WTC11 (cell line): Measurements from ENCODE around the gene FOXJ3. TPM values are rescaled to one million over a fixed set of nuclear protein-coding genes. Genes with fewer than 3 reads are reported as not detected.
A peak's percentile ranks its signal among the peaks of the same experiment; 100 is the strongest.

Source experiments
- ATAC-seq: fragments of 200-7000 bp; cut with Tn5 transposase; 2 replicates; pipeline ENCODE4 v1.10.0; 2021; ENCODE audit warnings: mild to moderate bottlenecking, moderate library complexity
- CTCF ChIA-PET: fragments of 300-600 bp; sonication (Branson Sonifier 250); formaldehyde crosslinking; loops from one replicate; lab custom pipeline; 2021; ENCODE audit warnings: antibody characterized with exemption; lab: Charles Lee
- POLR2A ChIA-PET: fragments of 350-600 bp; sonication (Branson Sonifier 250); formaldehyde crosslinking; loops from one replicate; lab custom pipeline; 2021; ENCODE audit warnings: antibody characterized with exemption; lab: Charles Lee
- DNase-seq: peaks from one replicate; pipeline ENCODE4 v3.0.0; 2021; ENCODE audit warnings: low spot score
- H3K27ac Mint-ChIP-seq: 2 replicates; pipeline ENCODE4 v1.8.0; 2021; ENCODE audit warnings: mixed read lengths
- H3K27me3 Mint-ChIP-seq: 2 replicates; pipeline ENCODE4 v1.8.0; 2021; ENCODE audit warnings: low read depth, mild to moderate bottlenecking, moderate library complexity, mixed read lengths
- H3K36me3 Mint-ChIP-seq: 2 replicates; pipeline ENCODE4 v1.8.0; 2021; ENCODE audit warnings: mixed read lengths
- H3K4me1 Mint-ChIP-seq: 2 replicates; pipeline ENCODE4 v1.8.0; 2022; ENCODE audit warnings: mixed read lengths
- H3K4me3 Mint-ChIP-seq: 2 replicates; pipeline ENCODE4 v1.8.0; 2021; ENCODE audit warnings: mild to moderate bottlenecking, moderate library complexity, mixed read lengths
- H3K9me3 Mint-ChIP-seq: 2 replicates; pipeline ENCODE4 v1.8.0; 2021; ENCODE audit warnings: mixed read lengths
- ATF1 ChIP-seq: sonication (generic); formaldehyde crosslinking; IDR thresholded peaks from 2 replicates; pipeline ENCODE4 v1.8.1; 2023; ENCODE audit warnings: mild to moderate bottlenecking, moderate library complexity, missing genetic modification reagents
- CBFB ChIP-seq: sonication (generic); formaldehyde crosslinking; IDR thresholded peaks from 2 replicates; pipeline ENCODE4 v1.8.1; 2022; ENCODE audit warnings: mild to moderate bottlenecking, low read depth, missing genetic modification reagents
- EMX1 ChIP-seq: fragments of 250-450 bp; sonication (Bioruptor Pico); IDR thresholded peaks from 2 replicates; pipeline ENCODE4 v1.8.0; 2021; ENCODE audit warnings: mild to moderate bottlenecking
- JAZF1 ChIP-seq: fragments of 250-450 bp; sonication (Bioruptor Pico); IDR thresholded peaks from 2 replicates; pipeline ENCODE4 v1.9.0; 2021; ENCODE audit warnings: moderate library complexity, mild to moderate bottlenecking, inconsistent platforms
- MYBL2 ChIP-seq: sonication (generic); formaldehyde crosslinking; IDR thresholded peaks from 2 replicates; pipeline ENCODE4 v1.8.1; 2023; ENCODE audit warnings: mild to moderate bottlenecking, moderate library complexity, missing genetic modification reagents
- TEAD4 ChIP-seq: sonication (generic); formaldehyde crosslinking; IDR thresholded peaks from 2 replicates; pipeline ENCODE4 v1.8.0; 2022; ENCODE audit warnings: mild to moderate bottlenecking, missing genetic modification reagents
- ZBTB21 ChIP-seq: sonication (generic); formaldehyde crosslinking; IDR thresholded peaks from 2 replicates; pipeline ENCODE4 v1.8.1; 2023; ENCODE audit warnings: mild to moderate bottlenecking, missing genetic modification reagents, borderline replicate concordance
- ZNF138 ChIP-seq: sonication (generic); formaldehyde crosslinking; conservative IDR thresholded peaks from 2 replicates; pipeline ENCODE4 v1.8.1; 2022; ENCODE audit warnings: mild to moderate bottlenecking, moderate library complexity, missing genetic modification reagents
- ZNF416 ChIP-seq: fragments of 250-450 bp; sonication (Bioruptor Pico); IDR thresholded peaks from 2 replicates; pipeline ENCODE4 v1.9.0; 2021; ENCODE audit warnings: mild to moderate bottlenecking, inconsistent platforms
- ZNF423 ChIP-seq: fragments of 250-450 bp; sonication (Bioruptor Pico); IDR thresholded peaks from 2 replicates; pipeline ENCODE4 v2.1.2; 2022; ENCODE audit warnings: mild to moderate bottlenecking, moderate library complexity
- total RNA-seq: library from RNA; stranded (reverse); gene quantifications from 3 replicates; pipeline ENCODE4 v1.2.3, GENCODE V29; 2021
- TF ChIP-seq, protein P1 (sequence below): sonication (generic); formaldehyde crosslinking; IDR thresholded peaks from 2 replicates; pipeline ENCODE4 v1.8.0; 2023; ENCODE audit warnings: missing genetic modification reagents, mild to moderate bottlenecking, borderline replicate concordance
- TF ChIP-seq, protein P2 (sequence below): sonication (generic); formaldehyde crosslinking; IDR thresholded peaks from 2 replicates; pipeline ENCODE4 v1.8.1; 2022; ENCODE audit warnings: mild to moderate bottlenecking, missing genetic modification reagents, moderate library complexity, borderline replicate concordance
- TF ChIP-seq, protein P3 (sequence below): sonication (generic); formaldehyde crosslinking; IDR thresholded peaks from 2 replicates; pipeline ENCODE4 v1.8.1; 2023; ENCODE audit warnings: mild to moderate bottlenecking, missing genetic modification reagents, moderate library complexity
- TF ChIP-seq, protein P4 (sequence below): sonication (generic); formaldehyde crosslinking; IDR thresholded peaks from 2 replicates; pipeline ENCODE4 v1.8.0; 2022; ENCODE audit warnings: mild to moderate bottlenecking, missing genetic modification reagents
- TF ChIP-seq, protein P5 (sequence below): sonication (generic); formaldehyde crosslinking; IDR thresholded peaks from 2 replicates; pipeline ENCODE4 v1.8.1; 2023; ENCODE audit warnings: mild to moderate bottlenecking, missing genetic modification reagents, moderate library complexity
- TF ChIP-seq, protein P6 (sequence below): fragments of 250-450 bp; sonication (Bioruptor Pico); conservative IDR thresholded peaks from 2 replicates; pipeline ENCODE4 v1.9.0; 2021; ENCODE audit warnings: mild to moderate bottlenecking
- TF ChIP-seq, protein P7 (sequence below): sonication (generic); formaldehyde crosslinking; conservative IDR thresholded peaks from 2 replicates; pipeline ENCODE4 v1.8.1; 2022; ENCODE audit warnings: mild to moderate bottlenecking, missing genetic modification reagents

FOXJ3 gene
- total RNA-seq, 1 experiment from 2014 or later: 43.3 TPM

DNA sequence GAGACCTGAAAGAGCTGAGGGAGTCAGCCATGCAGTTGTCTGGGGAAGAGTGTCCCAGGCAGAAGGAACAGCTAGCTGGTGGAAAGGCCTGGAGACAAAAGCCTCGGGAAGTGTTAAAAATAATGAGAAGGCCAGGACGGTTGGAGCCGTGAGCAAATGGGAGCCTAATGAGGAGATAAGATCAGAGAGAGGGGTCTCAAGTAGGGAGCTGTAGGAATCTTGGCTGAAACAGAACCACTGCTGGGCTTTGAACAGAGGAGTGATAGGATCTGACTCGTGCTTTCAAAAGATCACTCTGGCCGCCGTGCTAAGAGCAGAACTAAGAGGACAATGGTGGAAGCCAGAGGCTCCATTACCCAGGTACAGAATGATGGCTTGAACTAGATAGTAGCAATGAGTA lies 1.9 kb upstream of the FOXJ3 start (continued):
- TF ChIP-seq, protein P1, sequence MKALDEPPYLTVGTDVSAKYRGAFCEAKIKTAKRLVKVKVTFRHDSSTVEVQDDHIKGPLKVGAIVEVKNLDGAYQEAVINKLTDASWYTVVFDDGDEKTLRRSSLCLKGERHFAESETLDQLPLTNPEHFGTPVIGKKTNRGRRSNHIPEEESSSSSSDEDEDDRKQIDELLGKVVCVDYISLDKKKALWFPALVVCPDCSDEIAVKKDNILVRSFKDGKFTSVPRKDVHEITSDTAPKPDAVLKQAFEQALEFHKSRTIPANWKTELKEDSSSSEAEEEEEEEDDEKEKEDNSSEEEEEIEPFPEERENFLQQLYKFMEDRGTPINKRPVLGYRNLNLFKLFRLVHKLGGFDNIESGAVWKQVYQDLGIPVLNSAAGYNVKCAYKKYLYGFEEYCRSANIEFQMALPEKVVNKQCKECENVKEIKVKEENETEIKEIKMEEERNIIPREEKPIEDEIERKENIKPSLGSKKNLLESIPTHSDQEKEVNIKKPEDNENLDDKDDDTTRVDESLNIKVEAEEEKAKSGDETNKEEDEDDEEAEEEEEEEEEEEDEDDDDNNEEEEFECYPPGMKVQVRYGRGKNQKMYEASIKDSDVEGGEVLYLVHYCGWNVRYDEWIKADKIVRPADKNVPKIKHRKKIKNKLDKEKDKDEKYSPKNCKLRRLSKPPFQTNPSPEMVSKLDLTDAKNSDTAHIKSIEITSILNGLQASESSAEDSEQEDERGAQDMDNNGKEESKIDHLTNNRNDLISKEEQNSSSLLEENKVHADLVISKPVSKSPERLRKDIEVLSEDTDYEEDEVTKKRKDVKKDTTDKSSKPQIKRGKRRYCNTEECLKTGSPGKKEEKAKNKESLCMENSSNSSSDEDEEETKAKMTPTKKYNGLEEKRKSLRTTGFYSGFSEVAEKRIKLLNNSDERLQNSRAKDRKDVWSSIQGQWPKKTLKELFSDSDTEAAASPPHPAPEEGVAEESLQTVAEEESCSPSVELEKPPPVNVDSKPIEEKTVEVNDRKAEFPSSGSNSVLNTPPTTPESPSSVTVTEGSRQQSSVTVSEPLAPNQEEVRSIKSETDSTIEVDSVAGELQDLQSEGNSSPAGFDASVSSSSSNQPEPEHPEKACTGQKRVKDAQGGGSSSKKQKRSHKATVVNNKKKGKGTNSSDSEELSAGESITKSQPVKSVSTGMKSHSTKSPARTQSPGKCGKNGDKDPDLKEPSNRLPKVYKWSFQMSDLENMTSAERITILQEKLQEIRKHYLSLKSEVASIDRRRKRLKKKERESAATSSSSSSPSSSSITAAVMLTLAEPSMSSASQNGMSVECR: no peak
- TF ChIP-seq CBFB (CRISPR knock-in tag): no peak

DNA sequence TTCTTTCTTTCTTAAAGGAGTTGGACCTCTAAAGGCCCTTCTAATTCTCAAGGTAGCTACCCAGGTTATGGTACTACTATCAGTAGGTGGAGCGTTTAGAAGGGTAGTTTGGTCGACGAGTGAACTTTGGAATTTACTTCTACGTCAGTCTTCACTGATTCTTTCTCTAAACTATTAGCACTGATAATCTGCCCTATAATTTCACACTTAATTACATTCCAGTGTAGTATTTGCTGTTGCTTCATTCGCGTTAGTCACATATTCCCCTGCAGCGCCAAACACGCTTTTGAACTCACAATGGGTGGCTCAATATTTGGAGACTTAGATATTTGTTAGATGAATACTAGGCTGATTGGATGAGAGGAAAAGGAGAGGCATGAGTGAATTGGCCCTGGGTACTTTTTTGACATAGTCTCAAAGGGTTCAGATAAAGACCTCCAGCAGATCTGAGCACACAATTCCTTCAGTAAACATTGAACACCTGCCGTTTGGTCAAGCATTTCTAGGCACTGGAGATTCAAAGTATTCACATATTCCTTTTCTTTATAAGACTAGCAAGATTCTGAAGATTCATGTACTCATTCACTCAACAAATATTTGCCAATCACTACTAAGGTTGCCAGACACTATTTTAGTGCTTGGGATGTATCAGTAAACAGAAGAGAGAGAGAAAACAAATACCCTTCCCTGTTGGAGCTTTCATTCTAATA lies 929 bp upstream of the FOXJ3 start:
- Mint-ChIP-seq H3K36me3 (no peaks in the 10 kb centered on the region), H3K9me3 (no peaks in the 10 kb centered on the region), H3K4me1 (peaks cover 48% of the 10 kb centered on the region), H3K4me3 (peak overlapping the region; percentile 82), H3K27ac (peak overlapping the region; percentile 94), H3K27me3 (no peaks in the 10 kb centered on the region)
- no peak for DNase-seq
- ATAC-seq: no peak; the same call in 1 of the 2 replicates
- CTCF ChIA-PET: interaction anchor here (0.7 kb wide), 1 partner anchor 130 kb away, joined by 3 read pairs; no protein-coding TSS in a partner anchor
- POLR2A ChIA-PET: interaction anchor here (0.6 to 0.8 kb wide), 2 partner anchors 404 to 1421 kb away, joined by 3 to 10 read pairs; partner anchors contain the start of gene CLDN19
- TF ChIP-seq ZNF423 (CRISPR knock-in tag) (no peak), ZBTB21 (CRISPR knock-in tag) (no peak), JAZF1 (CRISPR knock-in tag) (no peak), MYBL2 (CRISPR knock-in tag) (no peak), TEAD4 (CRISPR knock-in tag) (no peak), ZNF138 (no peak)
- TF ChIP-seq, protein P2, sequence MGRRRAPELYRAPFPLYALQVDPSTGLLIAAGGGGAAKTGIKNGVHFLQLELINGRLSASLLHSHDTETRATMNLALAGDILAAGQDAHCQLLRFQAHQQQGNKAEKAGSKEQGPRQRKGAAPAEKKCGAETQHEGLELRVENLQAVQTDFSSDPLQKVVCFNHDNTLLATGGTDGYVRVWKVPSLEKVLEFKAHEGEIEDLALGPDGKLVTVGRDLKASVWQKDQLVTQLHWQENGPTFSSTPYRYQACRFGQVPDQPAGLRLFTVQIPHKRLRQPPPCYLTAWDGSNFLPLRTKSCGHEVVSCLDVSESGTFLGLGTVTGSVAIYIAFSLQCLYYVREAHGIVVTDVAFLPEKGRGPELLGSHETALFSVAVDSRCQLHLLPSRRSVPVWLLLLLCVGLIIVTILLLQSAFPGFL (CRISPR knock-in tag): no peak
- TF ChIP-seq, protein P3, sequence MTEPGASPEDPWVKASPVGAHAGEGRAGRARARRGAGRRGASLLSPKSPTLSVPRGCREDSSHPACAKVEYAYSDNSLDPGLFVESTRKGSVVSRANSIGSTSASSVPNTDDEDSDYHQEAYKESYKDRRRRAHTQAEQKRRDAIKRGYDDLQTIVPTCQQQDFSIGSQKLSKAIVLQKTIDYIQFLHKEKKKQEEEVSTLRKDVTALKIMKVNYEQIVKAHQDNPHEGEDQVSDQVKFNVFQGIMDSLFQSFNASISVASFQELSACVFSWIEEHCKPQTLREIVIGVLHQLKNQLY (CRISPR knock-in tag): no peak

DNA sequence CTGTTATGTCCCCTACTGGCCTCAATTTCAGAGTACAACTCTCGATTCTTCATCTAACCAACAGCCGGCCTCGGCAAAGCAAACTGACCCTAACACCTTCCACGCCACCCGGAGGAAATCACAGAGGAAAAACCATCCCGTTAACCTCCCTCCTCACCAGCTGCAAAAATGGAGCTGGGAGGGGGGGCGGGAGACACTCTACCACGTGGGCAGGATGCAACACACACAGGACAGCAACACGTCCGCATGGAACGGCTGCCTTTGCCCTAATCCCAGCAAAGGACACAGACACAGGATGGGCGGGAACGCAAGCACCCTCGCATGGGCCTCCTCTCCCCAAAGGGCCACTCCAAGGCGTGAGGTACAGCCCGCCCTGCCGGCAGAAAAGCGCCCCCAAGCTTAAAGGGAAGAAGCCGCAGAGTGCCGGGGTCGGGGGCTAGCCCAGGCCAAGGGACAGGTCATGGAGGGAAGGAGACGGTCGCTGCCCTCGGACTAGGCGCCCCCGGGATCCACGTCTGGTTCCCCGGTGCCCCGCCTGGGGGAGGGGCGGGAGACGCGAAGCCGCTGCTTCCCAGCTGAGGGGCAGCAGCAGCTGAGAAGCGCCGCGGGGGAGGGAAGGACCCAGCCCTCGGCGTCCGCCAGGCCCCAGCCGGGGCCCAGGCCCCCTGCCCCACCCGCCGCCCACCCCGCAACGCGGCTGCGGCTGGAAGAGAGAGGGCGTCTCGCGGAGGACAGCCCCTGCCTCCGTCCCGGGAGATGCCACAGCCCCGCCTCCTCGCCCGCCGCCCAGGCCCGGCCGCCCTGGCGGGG lies 590 bp downstream of the FOXJ3 start:
- H3K4me3 Mint-ChIP-seq: peak overlapping the region; percentile 95
- H3K27ac Mint-ChIP-seq: peak overlapping the region; percentile 96; the same call in 1 of the 2 replicates
- ATAC-seq (peak; percentile 49), DNase-seq (peak; percentile 60)
- CTCF ChIA-PET: interaction anchor here (0.6 to 0.8 kb wide), 3 partner anchors 129 to 348 kb away, joined by 3 to 4 read pairs (median 3); partner anchors contain the start of genes CCDC30 and YBX1
- no peaks in the 10 kb centered on the region for H3K9me3 Mint-ChIP-seq
- H3K36me3 Mint-ChIP-seq: no peaks in the 10 kb centered on the region
- H3K27me3 Mint-ChIP-seq: no peaks in the 10 kb centered on the region
- peaks cover 40% of the 10 kb centered on the region for H3K4me1 Mint-ChIP-seq
- POLR2A ChIA-PET: interaction anchor here (0.8 kb wide), 1 partner anchor 431 kb away, joined by 3 read pairs; no protein-coding TSS in a partner anchor
- TF ChIP-seq EMX1 (CRISPR knock-in tag) (no peak), ZNF416 (CRISPR knock-in tag) (no peak), ATF1 (no peak)
- TF ChIP-seq, protein P4, sequence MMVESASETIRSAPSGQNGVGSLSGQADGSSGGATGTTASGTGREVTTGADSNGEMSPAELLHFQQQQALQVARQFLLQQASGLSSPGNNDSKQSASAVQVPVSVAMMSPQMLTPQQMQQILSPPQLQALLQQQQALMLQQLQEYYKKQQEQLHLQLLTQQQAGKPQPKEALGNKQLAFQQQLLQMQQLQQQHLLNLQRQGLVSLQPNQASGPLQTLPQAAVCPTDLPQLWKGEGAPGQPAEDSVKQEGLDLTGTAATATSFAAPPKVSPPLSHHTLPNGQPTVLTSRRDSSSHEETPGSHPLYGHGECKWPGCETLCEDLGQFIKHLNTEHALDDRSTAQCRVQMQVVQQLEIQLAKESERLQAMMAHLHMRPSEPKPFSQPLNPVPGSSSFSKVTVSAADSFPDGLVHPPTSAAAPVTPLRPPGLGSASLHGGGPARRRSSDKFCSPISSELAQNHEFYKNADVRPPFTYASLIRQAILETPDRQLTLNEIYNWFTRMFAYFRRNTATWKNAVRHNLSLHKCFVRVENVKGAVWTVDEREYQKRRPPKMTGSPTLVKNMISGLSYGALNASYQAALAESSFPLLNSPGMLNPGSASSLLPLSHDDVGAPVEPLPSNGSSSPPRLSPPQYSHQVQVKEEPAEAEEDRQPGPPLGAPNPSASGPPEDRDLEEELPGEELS (CRISPR knock-in tag): no peak
- TF ChIP-seq, protein P5, sequence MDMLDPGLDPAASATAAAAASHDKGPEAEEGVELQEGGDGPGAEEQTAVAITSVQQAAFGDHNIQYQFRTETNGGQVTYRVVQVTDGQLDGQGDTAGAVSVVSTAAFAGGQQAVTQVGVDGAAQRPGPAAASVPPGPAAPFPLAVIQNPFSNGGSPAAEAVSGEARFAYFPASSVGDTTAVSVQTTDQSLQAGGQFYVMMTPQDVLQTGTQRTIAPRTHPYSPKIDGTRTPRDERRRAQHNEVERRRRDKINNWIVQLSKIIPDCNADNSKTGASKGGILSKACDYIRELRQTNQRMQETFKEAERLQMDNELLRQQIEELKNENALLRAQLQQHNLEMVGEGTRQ: peak; percentile 55; the same call in 1 of the 2 replicates
- TF ChIP-seq, protein P6, sequence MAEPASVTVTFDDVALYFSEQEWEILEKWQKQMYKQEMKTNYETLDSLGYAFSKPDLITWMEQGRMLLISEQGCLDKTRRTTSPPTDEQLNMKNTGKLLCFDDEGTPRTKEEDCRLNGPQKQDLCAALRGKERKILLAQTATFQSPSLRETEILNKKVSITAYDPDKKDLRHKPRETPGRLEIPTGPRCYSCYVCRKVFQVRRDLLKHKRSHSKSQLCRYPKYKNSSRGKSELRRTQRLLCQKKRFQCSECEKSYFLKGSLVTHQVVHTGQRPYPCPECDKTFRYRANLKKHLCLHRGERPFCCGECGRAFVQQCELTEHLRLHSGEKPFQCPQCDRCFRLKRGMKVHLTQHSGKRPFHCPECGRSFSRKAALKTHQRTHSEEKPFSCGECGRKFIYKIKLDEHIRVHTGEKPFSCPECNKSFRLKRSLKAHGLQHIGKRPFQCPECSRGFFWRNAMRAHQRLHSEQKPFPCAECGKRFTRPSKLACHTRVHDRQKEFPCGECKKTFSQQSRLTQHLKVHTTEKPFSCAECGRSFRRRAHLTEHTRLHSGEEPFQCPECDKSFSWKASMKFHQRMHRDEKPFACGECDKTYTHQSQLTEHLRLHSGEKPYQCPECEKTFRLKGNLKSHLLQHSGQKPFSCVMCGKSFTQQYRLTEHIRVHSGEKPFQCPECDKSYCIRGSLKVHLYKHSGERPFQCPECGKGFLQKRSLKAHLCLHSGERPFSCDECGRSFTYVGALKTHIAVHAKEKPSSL (CRISPR knock-in tag): no peak
- TF ChIP-seq, protein P7, sequence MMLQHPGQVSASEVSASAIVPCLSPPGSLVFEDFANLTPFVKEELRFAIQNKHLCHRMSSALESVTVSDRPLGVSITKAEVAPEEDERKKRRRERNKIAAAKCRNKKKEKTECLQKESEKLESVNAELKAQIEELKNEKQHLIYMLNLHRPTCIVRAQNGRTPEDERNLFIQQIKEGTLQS: no peak
